Calu3 (cell line): ENCODE measurements around the gene S100A10. TPM values are rescaled to one million over a fixed set of nuclear protein-coding genes. Genes with fewer than 3 reads are reported as not detected.
A peak's percentile ranks its signal among the peaks of the same experiment; 100 is the strongest.

Experiments
- Bru-seq: library from RNA; stranded (reverse); fragments of 400-500 nt; gene quantifications from one replicate; lab custom pipeline; 2021; lab: Mats Ljungman, UMichigan
- BruChase-seq, 2 experiments: library from RNA; stranded (reverse); fragments of 400-500 nt; gene quantifications; one replicate each; lab custom pipeline; 2021; lab: Mats Ljungman, UMichigan
- BruUV-seq: library from RNA; stranded (reverse); fragments of 400-500 nt; replicated peaks from 2 replicates; lab custom pipeline; 2021; lab: Mats Ljungman, UMichigan
- CTCF ChIA-PET: fragments of 300-600 bp; sonication (Branson Sonifier 250); formaldehyde crosslinking; loops from one replicate; lab custom pipeline; 2022; ENCODE audit warnings: antibody characterized with exemption; lab: Charles Lee
- DNase-seq: peaks from one replicate; pipeline ENCODE4 v3.0.0; 2022
- H3K27ac Mint-ChIP-seq: one replicate; pipeline ENCODE4 v1.8.0; 2022; ENCODE audit warnings: mixed read lengths; ENCODE audit not compliant: unreplicated experiment
- H3K27me3 Mint-ChIP-seq: one replicate; pipeline ENCODE4 v1.8.0; 2022; ENCODE audit warnings: mixed read lengths; ENCODE audit not compliant: unreplicated experiment
- H3K36me3 Mint-ChIP-seq: one replicate; pipeline ENCODE4 v1.8.0; 2022; ENCODE audit warnings: mild to moderate bottlenecking, moderate library complexity, mixed read lengths; ENCODE audit not compliant: insufficient read depth, unreplicated experiment
- H3K4me1 Mint-ChIP-seq: one replicate; pipeline ENCODE4 v1.8.0; 2022; ENCODE audit warnings: mild to moderate bottlenecking, low read depth, mixed read lengths; ENCODE audit not compliant: unreplicated experiment
- H3K4me3 Mint-ChIP-seq: one replicate; pipeline ENCODE4 v1.8.0; 2022; ENCODE audit warnings: mild to moderate bottlenecking, low read depth, moderate library complexity, mixed read lengths; ENCODE audit not compliant: unreplicated experiment
- H3K9me3 Mint-ChIP-seq: one replicate; pipeline ENCODE4 v1.8.0; 2022; ENCODE audit warnings: low read depth, mixed read lengths; ENCODE audit not compliant: unreplicated experiment
- intact Hi-C: fragments of 100-400 bp; cut with micrococcal nuclease; formaldehyde crosslinking; loops from one replicate; pipeline ENCODE4 v1.10.0; 2022; ENCODE audit not compliant: unreplicated experiment
- long read RNA-seq: library from polyadenylated mRNA; stranded (forward); transcript quantifications from one replicate; pipeline ENCODE4 v2.0.0, GENCODE V29; 2022
- total RNA-seq: library from RNA; stranded (reverse); gene quantifications from 2 replicates; pipeline ENCODE4 v1.2.3, GENCODE V29; 2022
- TF ChIP-seq, protein P1 (sequence below): fragments of 200-600 bp; IDR thresholded peaks from one replicate; pipeline ENCODE4 v1.8.0; 2022; ENCODE audit warnings: antibody characterized with exemption; ENCODE audit not compliant: unreplicated experiment

Gene S100A10, protein sequence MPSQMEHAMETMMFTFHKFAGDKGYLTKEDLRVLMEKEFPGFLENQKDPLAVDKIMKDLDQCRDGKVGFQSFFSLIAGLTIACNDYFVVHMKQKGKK
- total RNA-seq: 882 and 921 TPM in 2 replicates
- percentile 99 among the genes with signal in this experiment for Bru-seq, nascent RNA
- percentile 98 among the genes with signal in this experiment for BruChase-seq, experiment 1, labeled RNA remaining after a 6-hour chase
- BruChase-seq, experiment 2, labeled RNA remaining after a 2-hour chase: percentile 93 among the genes with signal in this experiment
- long read RNA-seq, transcript S100A10-202 (3 exons, 1,202 nt): major isoform, 914 of 956 reads
- long read RNA-seq, partial matches to known transcripts: 8 of 956 reads
- long read RNA-seq, other reads (novel, unspliced or antisense): 31 of 956 reads

DNA sequence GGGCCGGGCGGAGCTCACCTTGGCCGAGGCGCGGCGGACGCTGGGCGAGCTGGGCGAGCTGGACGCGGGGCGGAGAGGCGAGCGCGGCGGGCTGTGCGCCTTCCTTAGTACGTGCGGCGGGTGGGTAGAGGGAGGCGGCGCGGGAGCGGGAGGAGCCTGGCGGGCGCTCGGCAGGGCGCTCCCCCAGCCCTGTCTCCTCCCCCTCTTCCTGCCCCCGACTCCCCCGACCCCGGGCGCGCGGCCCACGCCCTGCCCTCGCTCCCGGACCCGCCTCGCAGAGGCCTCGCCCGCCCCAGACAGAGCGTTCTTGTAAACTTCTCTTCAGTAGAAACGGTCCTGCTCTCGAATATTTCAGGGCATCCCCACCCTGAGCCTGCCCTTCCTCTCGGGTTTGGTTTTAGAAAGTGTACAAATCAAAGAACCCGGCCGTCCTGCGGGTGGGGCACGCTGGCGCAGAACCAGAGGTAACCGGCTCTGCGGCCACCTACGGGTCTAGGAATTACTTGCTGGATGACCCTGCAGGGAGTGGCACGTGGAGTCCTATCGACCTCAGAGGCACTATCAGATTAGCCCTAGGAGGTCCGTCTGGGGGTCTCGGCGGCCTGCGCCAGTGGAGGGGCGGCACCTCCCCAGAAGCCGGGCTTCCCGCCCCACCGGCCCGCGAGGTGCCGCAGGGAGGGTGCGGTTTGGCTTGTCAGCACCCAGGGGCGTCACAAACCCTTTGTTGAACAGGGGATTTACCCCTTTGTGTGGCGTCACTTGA, at the start of gene S100A10:
Gene S100A10 (minus strand): TSS at position 126 of the 763 bp plus-strand sequence. CDS start 7,629 bp downstream, outside the sequence.
- H3K27me3 Mint-ChIP-seq: no peaks in the 10 kb centered on the region
- peak within 1 kb of the TSS; percentile 88 for H3K27ac Mint-ChIP-seq
- CTCF ChIA-PET: interaction anchor here (2.9 kb wide), 1 partner anchor 26 kb away, joined by 19 read pairs; no protein-coding TSS in a partner anchor
- peaks cover 54% of the 10 kb centered on the region for H3K4me1 Mint-ChIP-seq
- intact Hi-C loops: no loop called here
- no TSS peak for BruUV-seq
- no peaks in the 10 kb centered on the region for H3K9me3 Mint-ChIP-seq
- TF ChIP-seq, protein P1, sequence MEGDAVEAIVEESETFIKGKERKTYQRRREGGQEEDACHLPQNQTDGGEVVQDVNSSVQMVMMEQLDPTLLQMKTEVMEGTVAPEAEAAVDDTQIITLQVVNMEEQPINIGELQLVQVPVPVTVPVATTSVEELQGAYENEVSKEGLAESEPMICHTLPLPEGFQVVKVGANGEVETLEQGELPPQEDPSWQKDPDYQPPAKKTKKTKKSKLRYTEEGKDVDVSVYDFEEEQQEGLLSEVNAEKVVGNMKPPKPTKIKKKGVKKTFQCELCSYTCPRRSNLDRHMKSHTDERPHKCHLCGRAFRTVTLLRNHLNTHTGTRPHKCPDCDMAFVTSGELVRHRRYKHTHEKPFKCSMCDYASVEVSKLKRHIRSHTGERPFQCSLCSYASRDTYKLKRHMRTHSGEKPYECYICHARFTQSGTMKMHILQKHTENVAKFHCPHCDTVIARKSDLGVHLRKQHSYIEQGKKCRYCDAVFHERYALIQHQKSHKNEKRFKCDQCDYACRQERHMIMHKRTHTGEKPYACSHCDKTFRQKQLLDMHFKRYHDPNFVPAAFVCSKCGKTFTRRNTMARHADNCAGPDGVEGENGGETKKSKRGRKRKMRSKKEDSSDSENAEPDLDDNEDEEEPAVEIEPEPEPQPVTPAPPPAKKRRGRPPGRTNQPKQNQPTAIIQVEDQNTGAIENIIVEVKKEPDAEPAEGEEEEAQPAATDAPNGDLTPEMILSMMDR: no peak
- peak; percentile 91 for DNase-seq
- H3K4me3 Mint-ChIP-seq: peak within 1 kb of the TSS; percentile 90
- H3K36me3 Mint-ChIP-seq: peaks cover 76% of the 10 kb centered on the region

DNA sequence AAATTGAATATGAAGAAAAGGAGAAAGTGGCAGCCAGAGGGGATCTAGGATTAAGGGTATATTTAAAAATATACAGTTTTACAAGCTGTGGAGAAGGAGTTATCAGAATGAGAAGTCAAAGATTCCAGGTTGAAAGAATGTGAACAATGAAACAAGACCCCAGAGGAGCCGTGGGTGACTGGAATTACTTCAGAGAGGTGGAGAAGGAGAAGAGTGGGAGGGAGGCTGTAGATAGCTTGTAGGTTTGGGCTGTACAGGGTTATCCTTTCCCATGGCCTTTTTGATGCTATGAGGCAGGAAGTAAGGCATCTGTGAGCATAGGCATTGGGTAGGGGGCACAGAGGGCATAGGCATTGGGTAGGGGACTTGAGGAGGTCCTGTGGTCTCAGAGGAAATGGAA, 48.4 kb upstream of the S100A10 start:
- peaks cover 8% of the 10 kb centered on the region for H3K4me1 Mint-ChIP-seq
- CTCF ChIA-PET: no interaction called here
- no peak overlapping the region for H3K27ac Mint-ChIP-seq
- intact Hi-C loops: no loop called here
- no peaks in the 10 kb centered on the region for H3K27me3 Mint-ChIP-seq
- DNase-seq: no peak
- peaks cover 3% of the 10 kb centered on the region for H3K9me3 Mint-ChIP-seq
- TF ChIP-seq, protein P1: no peak
- no TSS peak for BruUV-seq
- no peak overlapping the region for H3K4me3 Mint-ChIP-seq
- H3K36me3 Mint-ChIP-seq: peaks cover 3% of the 10 kb centered on the region

DNA sequence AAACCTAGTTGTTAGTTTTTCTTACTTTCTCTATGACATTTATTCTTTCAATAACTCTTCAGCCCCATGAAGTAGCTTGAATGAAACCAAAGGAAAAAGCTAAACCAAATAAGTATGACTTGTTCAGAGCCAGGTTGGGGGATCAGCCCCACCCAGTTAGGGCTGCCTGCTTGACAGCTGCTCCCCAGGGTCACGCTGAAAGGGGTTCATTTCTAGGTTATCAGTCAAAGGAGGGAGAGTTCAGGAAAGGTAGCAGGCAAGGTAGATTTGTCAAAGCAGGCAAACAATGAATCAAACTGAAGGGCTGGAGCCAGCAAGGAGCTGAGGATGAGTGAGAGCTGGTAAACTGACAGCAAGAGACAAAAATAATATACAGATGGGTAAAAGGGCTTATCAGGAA, 46.2 kb upstream of the S100A10 start:
- Mint-ChIP-seq H3K4me3 (no peak overlapping the region), H3K4me1 (peaks cover 4% of the 10 kb centered on the region), H3K36me3 (peaks cover 24% of the 10 kb centered on the region), H3K27ac (no peak overlapping the region), H3K9me3 (peaks cover 1% of the 10 kb centered on the region), H3K27me3 (no peaks in the 10 kb centered on the region)
- BruUV-seq: no TSS peak
- no peak for DNase-seq
- TF ChIP-seq, protein P1: no peak
- CTCF ChIA-PET: interaction anchor here (1.3 to 1.4 kb wide), 2 partner anchors 8 to 38 kb away, joined by 3 to 10 read pairs; no protein-coding TSS in a partner anchor
- intact Hi-C loops: no loop called here

DNA sequence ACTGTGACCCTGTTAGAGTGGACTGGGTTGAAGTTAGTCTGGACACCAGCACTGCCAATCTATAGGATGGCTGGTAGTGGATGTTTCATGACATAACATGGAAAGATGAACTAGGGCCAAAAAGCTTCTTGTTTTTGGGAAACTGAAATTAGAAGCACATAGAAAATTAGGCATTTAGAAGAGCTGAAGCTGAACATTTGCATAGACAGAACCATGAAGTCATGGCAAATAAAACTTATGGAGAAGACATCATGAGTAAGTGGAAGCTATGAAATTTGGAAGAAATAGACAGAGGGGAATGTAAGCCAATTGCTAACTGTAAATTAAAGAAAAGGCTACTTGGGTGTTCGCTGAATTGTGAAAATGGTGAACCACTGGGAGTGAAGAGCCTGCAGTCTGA, 45.8 kb upstream of the S100A10 start:
- Mint-ChIP-seq H3K27ac (no peak overlapping the region), H3K9me3 (no peaks in the 10 kb centered on the region), H3K36me3 (peaks cover 28% of the 10 kb centered on the region), H3K4me3 (no peak overlapping the region), H3K4me1 (no peaks in the 10 kb centered on the region), H3K27me3 (no peaks in the 10 kb centered on the region)
- BruUV-seq: no TSS peak
- intact Hi-C loops: no loop called here
- DNase-seq: no peak
- CTCF ChIA-PET: interaction anchor here (0.6 to 1.4 kb wide), 3 partner anchors 9 to 1176 kb away, joined by 3 to 10 read pairs (median 8); no protein-coding TSS in a partner anchor
- TF ChIP-seq, protein P1: no peak
